Gastroesophageal sphincter (tissue), 4 donors: Measurements from ENCODE around the gene ASB2. TPM values are rescaled to one million over a fixed set of nuclear protein-coding genes. Genes with fewer than 3 reads are reported as not detected.

Source experiments
- ATAC-seq: fragments of 150-250 bp; one replicate; pipeline ENCODE4 v1.9.1; 2016; ENCODE audit warnings: mild to moderate bottlenecking, moderate library complexity
- H3K27ac ChIP-seq, 4 donors: fragments of 200-600 bp; sonication (generic) in 3 of 4; 1 replicate in 3 of 4; 2 replicates in 1 of 4; pipeline ENCODE4 v1.5.1; 2016 to 2019
- H3K27me3 ChIP-seq: fragments of 200-600 bp; sonication (generic); one replicate; pipeline ENCODE4 v1.5.1; 2019
- H3K36me3 ChIP-seq, 2 donors: fragments of 200-600 bp; sonication (generic); one replicate each; pipeline ENCODE4 v1.5.1; 2019; ENCODE audit warnings: control low read depth in 1 of 2
- H3K4me1 ChIP-seq, 3 donors: fragments of 200-600 bp; sonication (generic); 1 replicate in 2 of 3; 2 replicates in 1 of 3; pipeline ENCODE4 v1.5.1; 2016 to 2019; ENCODE audit warnings: control low read depth in 2 of 3
- H3K4me3 ChIP-seq, 2 donors: fragments of 200-600 bp; sonication (generic); one replicate each; pipeline ENCODE4 v1.5.1; 2019; ENCODE audit warnings: mild to moderate bottlenecking in 1 of 2, moderate library complexity in 1 of 2
- H3K9me3 ChIP-seq, 3 donors: fragments of 200-600 bp; sonication (generic); one replicate each; pipeline ENCODE4 v1.5.1; 2017 to 2019; ENCODE audit warnings: control low read depth in 2 of 3
- CTCF ChIP-seq, 4 experiments: fragments of 200-600 bp in 2 of 4; fragments of 450-650 bp in 2 of 4; sonication (generic) in 1 of 4; IDR thresholded peaks; one replicate each; pipeline ENCODE4 v1.5.1; 2017 to 2019; ENCODE audit warnings: antibody characterized with exemption in 4 of 4, mild to moderate bottlenecking in 2 of 4, moderate library complexity in 2 of 4
- EP300 ChIP-seq: sonication (generic); formaldehyde crosslinking; IDR thresholded peaks from one replicate; pipeline ENCODE4 v1.6.1; 2017; ENCODE audit warnings: antibody characterized with exemption, mild to moderate bottlenecking
- POLR2A ChIP-seq, 2 donors: fragments of 450-650 bp; IDR thresholded peaks; one replicate each; pipeline ENCODE4 v1.6.1; 2017; ENCODE audit warnings: antibody characterized with exemption in 2 of 2, mild to moderate bottlenecking in 2 of 2, moderate library complexity in 1 of 2
- POLR2AphosphoS5 ChIP-seq: sonication (generic); formaldehyde crosslinking; IDR thresholded peaks from one replicate; pipeline ENCODE4 v1.6.1; 2017; ENCODE audit warnings: antibody characterized with exemption
- WGBS, 2 donors: methylation state at CpG; one replicate each; pipeline ENCODE4 v1.1.5; 2018; ENCODE audit warnings: low coverage in 1 of 2; 5-methylcytosine and 5-hydroxymethylcytosine counted together
- total RNA-seq, 4 donors: library from RNA; depleted of rRNA; stranded (reverse); fragments of >200 nt; gene quantifications; one replicate each; pipeline ENCODE4 v1.1.0, GENCODE V29; 2016

Gene ASB2
- total RNA-seq, 4 donors from 2014 or later: 118 to 208 (median 120) TPM

GRCh38 chr14:93970585-93970964 is 5.8 kb downstream of the ASB2 start:
- peak overlapping the region; percentile 8 to 43 for H3K4me3 ChIP-seq
- ATAC-seq: peak; percentile 53
- WGBS, 2 donors: 40 to 54% methylated on average over 2 to 7 of the region's 9 CpGs
- H3K9me3 ChIP-seq: no peaks in the 10 kb centered on the region
- no peaks in the 10 kb centered on the region for H3K27me3 ChIP-seq
- peak overlapping the region; percentile 45 to 96 (median 88) for H3K27ac ChIP-seq
- H3K4me1 ChIP-seq: peaks cover 7 to 96% (median 8%) of the 10 kb centered on the region in 3 donors
- TF ChIP-seq EP300 (no peak), CTCF (IDR thresholded peaks at IDR 0.05) (peak in 3 of 4 experiments; percentile 41 to 47 (median 46))
- no peaks in the 10 kb centered on the region for H3K36me3 ChIP-seq

GRCh38 chr14:93969082-93969828 is 7.1 kb downstream of the ASB2 start:
- Histone ChIP-seq H3K36me3 (no peaks in the 10 kb centered on the region), H3K27ac (peak overlapping the region; percentile 45 to 96 (median 88)), H3K27me3 (no peaks in the 10 kb centered on the region), H3K9me3 (no peaks in the 10 kb centered on the region), H3K4me3 (no peak overlapping the region), H3K4me1 (peaks cover 7 to 98% (median 8%) of the 10 kb centered on the region in 3 donors)
- ATAC-seq: no peak
- 33% methylated on average over 8 of the region's 12 CpGs; no CpG with 5 or more reads in 1 of the 2 donors for WGBS, 2 donors
- peak; percentile 22 for TF ChIP-seq POLR2AphosphoS5
- no peak for TF ChIP-seq POLR2A (IDR thresholded peaks at IDR 0.05)

- no peaks in the 10 kb centered on the region for H3K36me3 ChIP-seq
- 73 to 80% methylated on average over 7 of the region's 10 CpGs for WGBS, 2 donors
- H3K9me3 ChIP-seq: no peaks in the 10 kb centered on the region
- H3K27me3 ChIP-seq: no peaks in the 10 kb centered on the region
- TF ChIP-seq POLR2A (IDR thresholded peaks at IDR 0.05) (no peak), POLR2AphosphoS5 (no peak), EP300 (no peak), CTCF (IDR thresholded peaks at IDR 0.05) (no peak)
- peaks cover 8 to 99% (median 11%) of the 10 kb centered on the region in 3 donors for H3K4me1 ChIP-seq
- peak overlapping the region in 3 of 4 donors; percentile 87 to 96 (median 89) for H3K27ac ChIP-seq
- no peak for ATAC-seq
- H3K4me3 ChIP-seq: no peak overlapping the region
Observed at GRCh38 chr14:93967637-93968250, 8.6 kb downstream of the ASB2 start.

- Histone ChIP-seq H3K4me1 (peaks cover 11 to 90% (median 12%) of the 10 kb centered on the region in 3 donors), H3K9me3 (no peaks in the 10 kb centered on the region), H3K27ac (peak overlapping the region; percentile 66 to 96 (median 88)), H3K27me3 (no peaks in the 10 kb centered on the region), H3K4me3 (no peak overlapping the region), H3K36me3 (no peaks in the 10 kb centered on the region)
- no peak for ATAC-seq
- TF ChIP-seq POLR2A (IDR thresholded peaks at IDR 0.05) (no peak), POLR2AphosphoS5 (no peak)
- 90% methylated on average over 2 of the region's 3 CpGs; no CpG with 5 or more reads in 1 of the 2 donors for WGBS, 2 donors
Observed at GRCh38 chr14:93965946-93966474, 10.4 kb downstream of the ASB2 start.

GRCh38 chr14:93965287-93965821 is 11.0 kb downstream of the ASB2 start:
- no peaks in the 10 kb centered on the region for H3K36me3 ChIP-seq
- H3K4me3 ChIP-seq: no peak overlapping the region
- WGBS, 2 donors: 47 to 52% methylated on average over 3 of the region's 3 CpGs
- H3K4me1 ChIP-seq: peaks cover 11 to 89% (median 12%) of the 10 kb centered on the region in 3 donors
- H3K27ac ChIP-seq: peak overlapping the region; percentile 66 to 96 (median 88)
- no peaks in the 10 kb centered on the region for H3K27me3 ChIP-seq
- TF ChIP-seq POLR2AphosphoS5 (peak; percentile 77), EP300 (no peak)
- no peaks in the 10 kb centered on the region for H3K9me3 ChIP-seq
- peak; percentile 81 for ATAC-seq

GRCh38 chr14:93964820-93965286 is 11.5 kb downstream of the ASB2 start:
- Histone ChIP-seq H3K4me3 (no peak overlapping the region), H3K9me3 (no peaks in the 10 kb centered on the region), H3K27me3 (no peaks in the 10 kb centered on the region), H3K4me1 (peaks cover 11 to 89% (median 11%) of the 10 kb centered on the region in 3 donors), H3K36me3 (no peaks in the 10 kb centered on the region), H3K27ac (peak overlapping the region; percentile 47 to 96 (median 88))
- ATAC-seq: no peak
- 83 to 88% methylated on average over 3 of the region's 3 CpGs for WGBS, 2 donors
- TF ChIP-seq POLR2A (IDR thresholded peaks at IDR 0.05) (no peak), POLR2AphosphoS5 (no peak), EP300 (no peak), CTCF (IDR thresholded peaks at IDR 0.05) (no peak)
